T-helper 2 cell treated with Interferon-gamma antibody and Interleukin-4, amounts not matched to agents 5 μg/mL and 100 μg/mL, for 36 hours (primary cell): Measurements from ENCODE around the gene OSBPL7.
"Not testable (repeated sequence)": the region's sequence is repeated elsewhere in the genome, so short reads cannot be mapped to it uniquely, and the experiment has no call there.

Experiments used
- DNase-seq: peaks from one replicate; pipeline ENCODE4 v3.0.0; 2021; ENCODE audit warnings: low spot score
- H3K27ac Mint-ChIP-seq: one replicate; pipeline ENCODE4 v1.8.0; 2021; ENCODE audit warnings: mild to moderate bottlenecking, mixed read lengths
- H3K27me3 Mint-ChIP-seq: one replicate; pipeline ENCODE4 v1.8.0; 2021; ENCODE audit warnings: low read depth, mixed read lengths
- H3K36me3 Mint-ChIP-seq: one replicate; pipeline ENCODE4 v1.8.0; 2021; ENCODE audit warnings: low read depth, mixed read lengths
- H3K4me1 Mint-ChIP-seq: one replicate; pipeline ENCODE4 v1.8.0; 2021; ENCODE audit warnings: low read depth, mixed read lengths
- H3K4me3 Mint-ChIP-seq: one replicate; pipeline ENCODE4 v1.8.0; 2022; ENCODE audit warnings: mild to moderate bottlenecking, moderate library complexity, mixed read lengths
- H3K9me3 Mint-ChIP-seq: one replicate; pipeline ENCODE4 v1.8.0; 2021; ENCODE audit warnings: mixed read lengths

OSBPL7 gene

GRCh38 chr17:47797797-47798196, 23.8 kb downstream of the OSBPL7 start:
- Mint-ChIP-seq H3K4me3 (no peak overlapping the region), H3K27ac (no peak overlapping the region), H3K36me3 (no peaks in the 10 kb centered on the region), H3K4me1 (no peaks in the 10 kb centered on the region), H3K27me3 (peaks cover 13% of the 10 kb centered on the region), H3K9me3 (no peaks in the 10 kb centered on the region)
- DNase-seq = no peak

- H3K4me1 Mint-ChIP-seq = peaks cover 11% of the 10 kb centered on the region
- H3K4me3 Mint-ChIP-seq = no peak overlapping the region
- peaks cover 51% of the 10 kb centered on the region for H3K27me3 Mint-ChIP-seq
- no peaks in the 10 kb centered on the region for H3K9me3 Mint-ChIP-seq
- no peaks in the 10 kb centered on the region for H3K36me3 Mint-ChIP-seq
- no peak overlapping the region for H3K27ac Mint-ChIP-seq
- no peak for DNase-seq
Measured at GRCh38 chr17:47792979-47793378, 28.6 kb downstream of the OSBPL7 start.

DNA sequence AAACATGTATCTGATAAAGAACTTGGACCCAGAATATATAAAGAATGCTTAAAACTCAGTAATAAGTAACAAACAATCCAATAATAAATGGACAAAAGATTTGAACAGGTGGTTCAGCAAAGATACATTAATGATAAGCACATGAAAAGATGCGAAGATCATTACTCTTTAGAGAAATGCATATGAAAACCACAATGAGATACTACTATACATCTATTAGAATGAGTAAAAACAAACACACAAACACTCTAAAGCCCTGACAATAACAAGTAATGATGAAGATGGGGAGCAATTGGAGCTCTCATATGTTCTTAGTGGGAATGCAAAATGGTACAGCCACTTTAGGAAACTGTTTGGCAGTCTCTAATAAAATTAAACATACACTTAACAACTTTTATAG, 29.1 kb downstream of the OSBPL7 start:
- H3K27ac Mint-ChIP-seq = no peak overlapping the region
- peaks cover 11% of the 10 kb centered on the region for H3K4me1 Mint-ChIP-seq
- H3K9me3 Mint-ChIP-seq = no peaks in the 10 kb centered on the region
- no peaks in the 10 kb centered on the region for H3K36me3 Mint-ChIP-seq
- H3K27me3 Mint-ChIP-seq = peaks cover 55% of the 10 kb centered on the region
- no peak for DNase-seq
- no peak overlapping the region for H3K4me3 Mint-ChIP-seq

- no peak for DNase-seq
- Mint-ChIP-seq H3K27ac (no peak overlapping the region), H3K9me3 (no peaks in the 10 kb centered on the region), H3K36me3 (no peaks in the 10 kb centered on the region), H3K4me3 (peak overlapping the region; percentile 48), H3K4me1 (peaks cover 11% of the 10 kb centered on the region), H3K27me3 (peaks cover 55% of the 10 kb centered on the region)
Measured at GRCh38 chr17:47791025-47791424, 30.6 kb downstream of the OSBPL7 start.

GRCh38 chr17:47789611-47790561, 31.7 kb downstream of the OSBPL7 start:
- Mint-ChIP-seq H3K9me3 (no peaks in the 10 kb centered on the region), H3K27me3 (peaks cover 61% of the 10 kb centered on the region), H3K36me3 (no peaks in the 10 kb centered on the region), H3K4me3 (peak overlapping the region; percentile 55), H3K27ac (no peak overlapping the region), H3K4me1 (peaks cover 11% of the 10 kb centered on the region)
- peak; percentile 51 for DNase-seq

- Mint-ChIP-seq H3K4me1 (peaks cover 8% of the 10 kb centered on the region), H3K4me3 (no peak overlapping the region), H3K36me3 (no peaks in the 10 kb centered on the region), H3K9me3 (no peaks in the 10 kb centered on the region), H3K27me3 (peaks cover 44% of the 10 kb centered on the region), H3K27ac (no peak overlapping the region)
- DNase-seq = no peak
Measured at GRCh38 chr17:47785538-47786123, 36.0 kb downstream of the OSBPL7 start.

- DNase-seq = no peak
- no peak overlapping the region for H3K27ac Mint-ChIP-seq
- H3K9me3 Mint-ChIP-seq = no peaks in the 10 kb centered on the region
- H3K36me3 Mint-ChIP-seq = no peaks in the 10 kb centered on the region
- no peak overlapping the region for H3K4me3 Mint-ChIP-seq
- no peaks in the 10 kb centered on the region for H3K4me1 Mint-ChIP-seq
- H3K27me3 Mint-ChIP-seq = peaks cover 45% of the 10 kb centered on the region
Measured at GRCh38 chr17:47781397-47781796, 40.2 kb downstream of the OSBPL7 start.

GRCh38 chr17:47778184-47778635, 43.4 kb downstream of the OSBPL7 start:
- Mint-ChIP-seq H3K4me3 (no peak overlapping the region), H3K4me1 (no peaks in the 10 kb centered on the region), H3K36me3 (no peaks in the 10 kb centered on the region), H3K27ac (no peak overlapping the region), H3K27me3 (peaks cover 36% of the 10 kb centered on the region), H3K9me3 (no peaks in the 10 kb centered on the region)
- no peak for DNase-seq

DNA sequence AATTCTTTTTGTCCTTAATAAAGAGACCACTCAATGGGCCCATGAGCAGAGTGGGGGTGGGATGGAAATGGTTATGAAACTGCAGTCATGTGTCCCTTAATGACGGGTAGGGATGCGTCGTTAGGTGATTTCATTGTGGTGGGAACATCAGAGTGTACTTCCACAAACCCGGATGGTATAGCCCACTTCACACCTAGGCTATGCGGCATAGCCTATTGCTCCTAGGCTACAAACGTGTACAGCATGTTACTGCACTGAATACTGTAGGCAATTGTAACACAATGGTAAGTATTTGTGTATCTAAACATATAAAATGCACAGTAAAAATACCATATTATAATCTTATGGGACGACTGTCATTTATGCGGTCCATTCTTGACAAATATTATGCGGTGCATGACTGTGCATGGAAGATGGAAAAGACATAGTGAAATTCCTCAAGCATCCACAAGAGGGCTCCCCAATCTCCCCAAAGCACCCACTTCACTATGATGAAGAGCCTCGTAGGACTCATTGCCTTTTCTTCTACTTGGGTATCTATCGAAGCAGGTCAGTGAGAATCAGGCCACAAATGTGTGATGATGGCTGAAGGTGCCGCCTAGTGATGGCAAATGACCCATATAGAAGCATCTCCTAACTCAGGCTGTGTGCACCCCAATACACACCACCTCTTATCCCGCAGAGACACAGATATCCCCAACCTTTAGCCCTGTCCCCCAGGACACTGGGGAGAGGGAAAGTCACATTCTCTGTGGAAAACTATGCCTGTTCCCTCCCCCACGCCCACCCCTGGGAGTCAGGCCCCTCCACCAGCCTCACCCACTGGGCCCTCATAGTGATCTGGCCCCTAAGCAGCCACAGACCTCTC, 45.0 kb downstream of the OSBPL7 start:
- H3K27me3 Mint-ChIP-seq = peaks cover 34% of the 10 kb centered on the region
- H3K4me3 Mint-ChIP-seq = no peak overlapping the region
- H3K27ac Mint-ChIP-seq = no peak overlapping the region
- peak; percentile 12 for DNase-seq
- no peaks in the 10 kb centered on the region for H3K9me3 Mint-ChIP-seq
- no peaks in the 10 kb centered on the region for H3K4me1 Mint-ChIP-seq
- H3K36me3 Mint-ChIP-seq = no peaks in the 10 kb centered on the region

GRCh38 chr17:47774987-47775580, 46.5 kb downstream of the OSBPL7 start:
- DNase-seq = no peak
- Mint-ChIP-seq H3K4me3 (no peak overlapping the region), H3K27me3 (peaks cover 26% of the 10 kb centered on the region), H3K9me3 (peaks cover 6% of the 10 kb centered on the region), H3K4me1 (no peaks in the 10 kb centered on the region), H3K36me3 (no peaks in the 10 kb centered on the region), H3K27ac (no peak overlapping the region)

- Mint-ChIP-seq H3K36me3 (no peaks in the 10 kb centered on the region), H3K4me3 (no peak overlapping the region), H3K27me3 (peaks cover 21% of the 10 kb centered on the region), H3K9me3 (peaks cover 6% of the 10 kb centered on the region), H3K27ac (no peak overlapping the region), H3K4me1 (no peaks in the 10 kb centered on the region)
- DNase-seq = no peak
Measured at GRCh38 chr17:47774331-47774730, 47.3 kb downstream of the OSBPL7 start.

DNA sequence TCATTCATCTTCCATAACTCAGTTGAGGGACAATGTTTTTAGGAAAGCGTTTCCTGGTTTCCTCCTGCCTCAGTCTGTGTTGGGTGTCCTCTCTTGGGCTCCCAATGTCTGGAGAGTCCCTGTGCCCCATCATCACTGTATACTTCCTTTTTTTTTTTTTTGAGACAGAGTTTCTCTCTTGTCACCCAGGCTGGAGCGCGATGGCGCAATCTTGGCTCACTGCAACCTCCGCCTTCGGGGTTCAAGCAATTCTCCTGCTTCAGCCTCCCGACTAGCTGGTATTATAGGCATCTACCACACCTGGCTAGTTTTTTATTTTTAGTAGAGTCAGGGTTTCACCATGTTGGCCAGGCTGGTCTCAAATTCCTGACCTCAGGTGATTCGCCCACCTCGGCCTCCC, 47.9 kb downstream of the OSBPL7 start:
- H3K27ac Mint-ChIP-seq, H3K9me3 Mint-ChIP-seq, H3K4me3 Mint-ChIP-seq, H3K36me3 Mint-ChIP-seq, DNase-seq, H3K4me1 Mint-ChIP-seq: not testable (repeated sequence)
- H3K27me3 Mint-ChIP-seq = peaks cover 17% of the 10 kb centered on the region

- Mint-ChIP-seq H3K4me3 (no peak overlapping the region), H3K27ac (no peak overlapping the region), H3K36me3 (no peaks in the 10 kb centered on the region), H3K27me3 (peaks cover 34% of the 10 kb centered on the region), H3K4me1 (no peaks in the 10 kb centered on the region), H3K9me3 (peaks cover 15% of the 10 kb centered on the region)
- DNase-seq = no peak
Measured at GRCh38 chr17:47763913-47764582, 57.5 kb downstream of the OSBPL7 start.
